Uterus (tissue), 2 donors: Measurements from ENCODE around the gene DHX8.

Experiments used
- POLR2A ChIP-seq, 2 donors: fragments of 450-650 bp; IDR thresholded peaks; one replicate each; pipeline ENCODE4 v1.6.1; 2016; ENCODE audit warnings: antibody characterized with exemption in 2 of 2, mild to moderate bottlenecking in 1 of 2, moderate library complexity in 1 of 2
- TF ChIP-seq, protein P1 (sequence below), 4 experiments: fragments of 200-600 bp in 2 of 4; fragments of 450-650 bp in 2 of 4; sonication (generic) in 2 of 4; IDR thresholded peaks; one replicate each; pipeline ENCODE4 v1.5.1; 2016 to 2019; ENCODE audit warnings: antibody characterized with exemption in 4 of 4, mild to moderate bottlenecking in 2 of 4, moderate library complexity in 1 of 4

DNA sequence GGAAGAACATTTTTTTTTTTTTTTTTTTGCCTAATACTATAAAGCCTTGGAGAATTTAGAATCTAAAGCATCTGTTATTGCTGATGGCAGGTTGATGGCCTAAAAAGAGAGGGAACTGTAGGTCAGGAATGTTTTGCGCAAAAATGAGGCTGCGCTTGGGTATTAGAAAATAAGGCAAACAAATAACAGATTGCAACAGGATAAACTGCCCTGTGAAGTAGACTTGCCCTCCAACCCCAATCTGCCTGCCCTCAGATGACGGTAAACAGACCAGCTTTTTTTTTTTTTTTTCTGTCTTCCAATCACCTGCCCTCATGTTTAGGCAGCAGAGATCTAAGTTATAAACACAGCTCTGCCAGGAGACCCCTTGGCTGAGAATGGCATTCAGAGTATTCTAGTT, 3.8 kb upstream of the DHX8 start:
- TF ChIP-seq, protein P1, sequence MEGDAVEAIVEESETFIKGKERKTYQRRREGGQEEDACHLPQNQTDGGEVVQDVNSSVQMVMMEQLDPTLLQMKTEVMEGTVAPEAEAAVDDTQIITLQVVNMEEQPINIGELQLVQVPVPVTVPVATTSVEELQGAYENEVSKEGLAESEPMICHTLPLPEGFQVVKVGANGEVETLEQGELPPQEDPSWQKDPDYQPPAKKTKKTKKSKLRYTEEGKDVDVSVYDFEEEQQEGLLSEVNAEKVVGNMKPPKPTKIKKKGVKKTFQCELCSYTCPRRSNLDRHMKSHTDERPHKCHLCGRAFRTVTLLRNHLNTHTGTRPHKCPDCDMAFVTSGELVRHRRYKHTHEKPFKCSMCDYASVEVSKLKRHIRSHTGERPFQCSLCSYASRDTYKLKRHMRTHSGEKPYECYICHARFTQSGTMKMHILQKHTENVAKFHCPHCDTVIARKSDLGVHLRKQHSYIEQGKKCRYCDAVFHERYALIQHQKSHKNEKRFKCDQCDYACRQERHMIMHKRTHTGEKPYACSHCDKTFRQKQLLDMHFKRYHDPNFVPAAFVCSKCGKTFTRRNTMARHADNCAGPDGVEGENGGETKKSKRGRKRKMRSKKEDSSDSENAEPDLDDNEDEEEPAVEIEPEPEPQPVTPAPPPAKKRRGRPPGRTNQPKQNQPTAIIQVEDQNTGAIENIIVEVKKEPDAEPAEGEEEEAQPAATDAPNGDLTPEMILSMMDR (IDR thresholded peaks at IDR 0.05): no peak
- TF ChIP-seq POLR2A (IDR thresholded peaks at IDR 0.05): no peak
